Measurements from ENCODE around the gene LPA. TPM values are rescaled to one million over a fixed set of nuclear protein-coding genes. Genes with fewer than 3 reads are reported as not detected.

LPA gene
- polyA plus RNA-seq, 1 donor = 0.30 TPM

GRCh38 chr6:160520043-160520904, 143.8 kb downstream of the LPA start:
- peak; percentile 76 for DNase-seq

GRCh38 chr6:160519603-160520042, 144.5 kb downstream of the LPA start:
- no peak for DNase-seq

- no peak for DNase-seq
Observed at GRCh38 chr6:160519133-160519532, 144.9 kb downstream of the LPA start.

- no peak for DNase-seq
Observed at GRCh38 chr6:160513836-160514235, 150.2 kb downstream of the LPA start.

- no peak for DNase-seq
Observed at GRCh38 chr6:160510976-160511617, 153.0 kb downstream of the LPA start.

- no peak for DNase-seq
Observed at GRCh38 chr6:160510199-160510598, 153.9 kb downstream of the LPA start.

GRCh38 chr6:160509610-160510009, 154.5 kb downstream of the LPA start:
- no peak for DNase-seq

- DNase-seq = no peak
Observed at GRCh38 chr6:160508599-160508998, 155.5 kb downstream of the LPA start.

- DNase-seq = no peak
Observed at GRCh38 chr6:160507420-160507819, 156.7 kb downstream of the LPA start.

GRCh38 chr6:160505970-160506369, 158.1 kb downstream of the LPA start:
- no peak for DNase-seq

- DNase-seq = no peak
Observed at GRCh38 chr6:160500639-160501038, 163.4 kb downstream of the LPA start.

- DNase-seq = no peak
Observed at GRCh38 chr6:160494576-160494975, 169.5 kb downstream of the LPA start.

GRCh38 chr6:160489091-160489490, 175.0 kb downstream of the LPA start:
- DNase-seq = no peak

- DNase-seq = no peak
Observed at GRCh38 chr6:160487116-160487515, 177.0 kb downstream of the LPA start.

Other genes with a start within 250 kb of the LPA start
- gene PLG, start 38.0 kb upstream of the LPA start, polyA plus RNA-seq (ENCODE audit: insufficient read length) = 8.7 TPM

Data from left kidney (tissue), 2 donors.